ENCODE data around the gene CYP1A1.

Gene CYP1A1

GRCh38 chr15:74683758-74684157 lies 41.6 kb downstream of the CYP1A1 start:
- no peak for DNase-seq

- DNase-seq: no peak
Observed at GRCh38 chr15:74682954-74683353, 42.4 kb downstream of the CYP1A1 start.

- no peak for DNase-seq
Observed at GRCh38 chr15:74680456-74680855, 44.9 kb downstream of the CYP1A1 start.

- DNase-seq: no peak
Observed at GRCh38 chr15:74676801-74677200, 48.5 kb downstream of the CYP1A1 start.

GRCh38 chr15:74674161-74674560 lies 51.2 kb downstream of the CYP1A1 start:
- DNase-seq: no peak

- no peak for DNase-seq
Observed at GRCh38 chr15:74669627-74670026, 55.7 kb downstream of the CYP1A1 start.
